Lower lobe of right lung (tissue), 2 donors: ENCODE measurements around the gene SDF4. TPM values are rescaled to one million over a fixed set of nuclear protein-coding genes. Genes with fewer than 3 reads are reported as not detected.

Experiments used
- ATAC-seq, 2 donors: fragments of 200-7000 bp; cut with Tn5 transposase; one replicate each; pipeline ENCODE4 v1.9.1; 2020 to 2022; ENCODE audit warnings: mild to moderate bottlenecking in 2 of 2, moderate library complexity in 2 of 2
- DNase-seq: peaks from one replicate; pipeline ENCODE4 v3.0.0-alpha.2; 2020
- H3K27ac ChIP-seq: fragments of 200-600 bp; one replicate; pipeline ENCODE4 v1.8.0; 2022
- H3K27me3 ChIP-seq: fragments of 200-600 bp; one replicate; pipeline ENCODE4 v1.8.0; 2022; ENCODE audit warnings: low read depth
- H3K36me3 ChIP-seq: fragments of 200-600 bp; one replicate; pipeline ENCODE4 v1.8.0; 2022; ENCODE audit warnings: mild to moderate bottlenecking
- H3K4me1 ChIP-seq: fragments of 200-600 bp; one replicate; pipeline ENCODE4 v1.8.0; 2022
- H3K4me3 ChIP-seq: fragments of 200-600 bp; one replicate; pipeline ENCODE4 v1.8.0; 2022; ENCODE audit warnings: mild to moderate bottlenecking
- H3K9me3 ChIP-seq: fragments of 200-600 bp; one replicate; pipeline ENCODE4 v1.8.0; 2022
- CTCF ChIP-seq: fragments of 200-600 bp; IDR thresholded peaks from one replicate; pipeline ENCODE4 v1.8.0; 2022; ENCODE audit warnings: antibody characterized with exemption, mild to moderate bottlenecking
- intact Hi-C: fragments of 100-400 bp; cut with DNase I; formaldehyde crosslinking; loops from one replicate; pipeline ENCODE4 v1.11.0; 2022
- total RNA-seq: library from RNA; stranded (reverse); fragmentation: NEBNext Ultra II Directional; extraction: Animal tissue kit (Norgen Biotek cat#: 25700); gene quantifications from one replicate; pipeline ENCODE4 v1.2.1, GENCODE V29; 2021
- donor health status: DM: no; HTN: yes; CAD: no; lungs with severe emphysema.

Gene SDF4
- total RNA-seq, 1 donor from 2014 or later = 127 TPM

- ATAC-seq (no peak), DNase-seq (no peak)
- peak overlapping the region; percentile 17 for H3K4me3 ChIP-seq
- no peaks in the 10 kb centered on the region for H3K27me3 ChIP-seq
- no peak for TF ChIP-seq CTCF
- no peaks in the 10 kb centered on the region for H3K9me3 ChIP-seq
- intact Hi-C loops = no loop called here
- no peak overlapping the region for H3K27ac ChIP-seq
- H3K36me3 ChIP-seq = peaks cover 36% of the 10 kb centered on the region
- peaks cover 40% of the 10 kb centered on the region for H3K4me1 ChIP-seq
These were observed 39.0 kb upstream of the SDF4 start for GRCh38 chr1:1270813-1271212.

- no peaks in the 10 kb centered on the region for H3K9me3 ChIP-seq
- intact Hi-C loops = no loop called here
- no peak for TF ChIP-seq CTCF
- DNase-seq (no peak), ATAC-seq (no peak)
- H3K27ac ChIP-seq = no peak overlapping the region
- peaks cover 57% of the 10 kb centered on the region for H3K36me3 ChIP-seq
- peaks cover 31% of the 10 kb centered on the region for H3K4me1 ChIP-seq
- no peaks in the 10 kb centered on the region for H3K27me3 ChIP-seq
- no peak overlapping the region for H3K4me3 ChIP-seq
These were observed 36.5 kb upstream of the SDF4 start for GRCh38 chr1:1268284-1268682.

- no peaks in the 10 kb centered on the region for H3K9me3 ChIP-seq
- ATAC-seq (no peak), DNase-seq (no peak)
- no peak for TF ChIP-seq CTCF
- H3K27me3 ChIP-seq = no peaks in the 10 kb centered on the region
- H3K4me1 ChIP-seq = peaks cover 29% of the 10 kb centered on the region
- H3K27ac ChIP-seq = no peak overlapping the region
- H3K4me3 ChIP-seq = no peak overlapping the region
- H3K36me3 ChIP-seq = peaks cover 63% of the 10 kb centered on the region
- intact Hi-C loops = no loop called here
These were observed 35.9 kb upstream of the SDF4 start for GRCh38 chr1:1267488-1268283.

GRCh38 chr1:1264868-1265272 lies 33.1 kb upstream of the SDF4 start:
- intact Hi-C loops = no loop called here
- DNase-seq (no peak), ATAC-seq (no peak)
- no peak overlapping the region for H3K4me3 ChIP-seq
- H3K27me3 ChIP-seq = no peaks in the 10 kb centered on the region
- peaks cover 17% of the 10 kb centered on the region for H3K4me1 ChIP-seq
- H3K36me3 ChIP-seq = peaks cover 87% of the 10 kb centered on the region
- no peaks in the 10 kb centered on the region for H3K9me3 ChIP-seq
- no peak overlapping the region for H3K27ac ChIP-seq
- TF ChIP-seq CTCF = no peak

- peaks cover 94% of the 10 kb centered on the region for H3K36me3 ChIP-seq
- H3K4me3 ChIP-seq = no peak overlapping the region
- intact Hi-C loops = no loop called here
- H3K4me1 ChIP-seq = peaks cover 16% of the 10 kb centered on the region
- no peaks in the 10 kb centered on the region for H3K9me3 ChIP-seq
- no peak for ATAC-seq
- DNase-seq = no peak
- TF ChIP-seq CTCF = no peak
- no peak overlapping the region for H3K27ac ChIP-seq
- no peaks in the 10 kb centered on the region for H3K27me3 ChIP-seq
These were observed 32.2 kb upstream of the SDF4 start for GRCh38 chr1:1264026-1264425.
